Activated naive CD8-positive, alpha-beta T cell treated with anti-CD3 and anti-CD28 coated beads, Interleukin-2, amount 50 U/mL, for 24 hours (primary cell): ENCODE measurements around the gene CHI3L1.

Experiments used
- ATAC-seq: fragments of 150-1000 bp; cut with Tn5 transposase; one replicate; pipeline ENCODE4 v1.10.0; 2021
- DNase-seq: peaks from one replicate; pipeline ENCODE4 v3.0.0; 2021
- H3K27ac Mint-ChIP-seq: one replicate; pipeline ENCODE4 v1.8.0; 2021; ENCODE audit warnings: mild to moderate bottlenecking, mixed read lengths
- H3K27me3 Mint-ChIP-seq: one replicate; pipeline ENCODE4 v1.8.0; 2021; ENCODE audit warnings: mixed read lengths
- H3K36me3 Mint-ChIP-seq: one replicate; pipeline ENCODE4 v1.8.0; 2021; ENCODE audit warnings: low read depth, mixed read lengths
- H3K4me1 Mint-ChIP-seq: one replicate; pipeline ENCODE4 v1.8.0; 2021; ENCODE audit warnings: mixed read lengths
- H3K4me3 Mint-ChIP-seq: one replicate; pipeline ENCODE4 v1.8.0; 2021; ENCODE audit warnings: mild to moderate bottlenecking, moderate library complexity, mixed read lengths
- H3K9me3 Mint-ChIP-seq: one replicate; pipeline ENCODE4 v1.8.0; 2021; ENCODE audit warnings: mixed read lengths

Gene CHI3L1

GRCh38 chr1:203135636-203136305 is 50.7 kb downstream of the CHI3L1 start:
- no peaks in the 10 kb centered on the region for H3K36me3 Mint-ChIP-seq
- no peaks in the 10 kb centered on the region for H3K9me3 Mint-ChIP-seq
- H3K4me1 Mint-ChIP-seq: peaks cover 4% of the 10 kb centered on the region
- no peak overlapping the region for H3K4me3 Mint-ChIP-seq
- H3K27me3 Mint-ChIP-seq: peaks cover 6% of the 10 kb centered on the region
- ATAC-seq: peak; percentile 52
- DNase-seq: peak; percentile 5
- H3K27ac Mint-ChIP-seq: no peak overlapping the region

GRCh38 chr1:203133970-203134725 is 52.4 kb downstream of the CHI3L1 start:
- H3K27ac Mint-ChIP-seq: no peak overlapping the region
- no peak overlapping the region for H3K4me3 Mint-ChIP-seq
- ATAC-seq (no peak), DNase-seq (no peak)
- H3K27me3 Mint-ChIP-seq: peaks cover 12% of the 10 kb centered on the region
- no peaks in the 10 kb centered on the region for H3K36me3 Mint-ChIP-seq
- peaks cover 4% of the 10 kb centered on the region for H3K4me1 Mint-ChIP-seq
- H3K9me3 Mint-ChIP-seq: no peaks in the 10 kb centered on the region

DNA sequence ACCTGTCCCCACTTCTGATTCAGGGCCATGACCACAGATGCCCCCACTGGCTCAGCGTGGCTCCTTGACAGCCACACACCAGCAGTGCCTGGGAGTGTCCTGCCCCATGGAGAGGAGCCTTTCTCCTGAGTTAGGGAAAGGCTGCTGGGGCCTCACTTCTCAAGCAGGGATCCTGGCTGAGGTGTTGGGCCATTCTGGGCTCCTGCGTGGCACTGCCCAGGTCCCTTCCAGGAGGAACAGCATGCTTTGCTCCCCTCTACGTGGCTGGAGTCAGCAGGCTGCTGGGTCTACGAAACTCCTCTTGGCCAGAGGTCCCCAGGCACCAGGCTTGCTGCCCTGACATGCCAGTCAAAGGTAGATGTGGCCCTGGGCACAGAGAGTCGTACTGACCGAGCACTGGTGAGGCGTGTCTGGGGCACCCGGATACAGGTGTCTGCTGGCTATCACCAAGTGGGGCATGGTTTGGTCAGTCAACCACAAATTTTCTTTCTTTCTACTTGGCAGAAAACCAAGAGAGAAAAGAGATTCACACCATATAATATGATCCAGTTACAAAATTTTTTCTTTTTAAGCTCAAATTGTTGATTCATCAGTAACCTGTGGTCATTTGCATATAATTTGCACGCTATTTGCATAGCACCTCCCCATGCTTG is 54.8 kb downstream of the CHI3L1 start:
- no peak for DNase-seq
- Mint-ChIP-seq H3K36me3 (no peaks in the 10 kb centered on the region), H3K4me3 (no peak overlapping the region), H3K4me1 (peaks cover 10% of the 10 kb centered on the region), H3K9me3 (no peaks in the 10 kb centered on the region), H3K27me3 (peaks cover 31% of the 10 kb centered on the region), H3K27ac (no peak overlapping the region)
- no peak for ATAC-seq

GRCh38 chr1:203130358-203130985 is 56.0 kb downstream of the CHI3L1 start:
- H3K9me3 Mint-ChIP-seq: no peaks in the 10 kb centered on the region
- no peak overlapping the region for H3K27ac Mint-ChIP-seq
- H3K36me3 Mint-ChIP-seq: no peaks in the 10 kb centered on the region
- no peak overlapping the region for H3K4me3 Mint-ChIP-seq
- H3K4me1 Mint-ChIP-seq: peaks cover 5% of the 10 kb centered on the region
- DNase-seq (no peak), ATAC-seq (no peak)
- H3K27me3 Mint-ChIP-seq: peaks cover 39% of the 10 kb centered on the region

GRCh38 chr1:203129501-203130231 is 56.8 kb downstream of the CHI3L1 start:
- no peaks in the 10 kb centered on the region for H3K36me3 Mint-ChIP-seq
- no peaks in the 10 kb centered on the region for H3K9me3 Mint-ChIP-seq
- DNase-seq (no peak), ATAC-seq (no peak)
- H3K27me3 Mint-ChIP-seq: peaks cover 47% of the 10 kb centered on the region
- H3K4me3 Mint-ChIP-seq: no peak overlapping the region
- peaks cover 5% of the 10 kb centered on the region for H3K4me1 Mint-ChIP-seq
- H3K27ac Mint-ChIP-seq: no peak overlapping the region
